Caco-2 (cell line): Measurements from ENCODE around the gene MED25. TPM values are rescaled to one million over a fixed set of nuclear protein-coding genes. Genes with fewer than 3 reads are reported as not detected.
A peak's percentile ranks its signal among the peaks of the same experiment; 100 is the strongest.

Experiments
- BruUV-seq: library from RNA; stranded (reverse); fragments of 400-500 nt; replicated peaks from 2 replicates; lab custom pipeline; 2021; lab: Mats Ljungman, UMichigan
- CTCF ChIA-PET: fragments of 300-600 bp; sonication (Branson Sonifier 250); formaldehyde crosslinking; loops from one replicate; lab custom pipeline; 2022; ENCODE audit warnings: antibody characterized with exemption; lab: Charles Lee
- POLR2A ChIA-PET: fragments of 300-600 bp; sonication (Branson Sonifier 250); formaldehyde crosslinking; loops from one replicate; lab custom pipeline; 2022; ENCODE audit warnings: antibody characterized with exemption; lab: Charles Lee
- DNase-seq, 2 experiments: peaks; one replicate each; pipeline versions ENCODE4 v3.0.0 to v3.0.0-alpha.2; 2020 to 2022
- H3K27me3 ChIP-seq: replicated peaks from 2 replicates; pipeline ENCODE4 v1.6.0; 2011; ENCODE audit warnings: low read length; ENCODE audit not compliant: control insufficient read depth, insufficient read depth
- H3K36me3 ChIP-seq: 2 replicates; pipeline ENCODE4 v1.5.1; 2011; ENCODE audit warnings: low read length; ENCODE audit not compliant: control insufficient read depth, insufficient read depth
- H3K4me1 ChIP-seq: fragments of 250-450 bp; sonication (Bioruptor Pico); 2 replicates; pipeline ENCODE4 v1.5.1; 2020; ENCODE audit warnings: mild to moderate bottlenecking
- H3K4me3 ChIP-seq: 2 replicates; pipeline ENCODE4 v1.5.1; 2011; ENCODE audit warnings: low read depth, mild to moderate bottlenecking, control low read depth, low read length
- H3K9me3 ChIP-seq: fragments of 250-450 bp; sonication (Bioruptor Pico); 2 replicates; pipeline ENCODE4 v1.5.1; 2020; ENCODE audit warnings: mild to moderate bottlenecking, moderate library complexity
- H3K27ac Mint-ChIP-seq: one replicate; pipeline ENCODE4 v1.8.0; 2022; ENCODE audit warnings: mixed read lengths; ENCODE audit not compliant: unreplicated experiment
- H3K27me3 Mint-ChIP-seq: one replicate; pipeline ENCODE4 v1.8.0; 2022; ENCODE audit warnings: mixed read lengths; ENCODE audit not compliant: insufficient read depth, unreplicated experiment
- H3K36me3 Mint-ChIP-seq: one replicate; pipeline ENCODE4 v1.8.0; 2022; ENCODE audit warnings: mild to moderate bottlenecking, mixed read lengths; ENCODE audit not compliant: insufficient read depth, unreplicated experiment
- H3K4me1 Mint-ChIP-seq: one replicate; pipeline ENCODE4 v1.8.0; 2022; ENCODE audit warnings: low read depth, mixed read lengths; ENCODE audit not compliant: unreplicated experiment
- H3K4me3 Mint-ChIP-seq: one replicate; pipeline ENCODE4 v1.8.0; 2022; ENCODE audit warnings: mild to moderate bottlenecking, moderate library complexity, mixed read lengths; ENCODE audit not compliant: unreplicated experiment
- H3K9me3 Mint-ChIP-seq: one replicate; pipeline ENCODE4 v1.8.0; 2022; ENCODE audit warnings: mixed read lengths; ENCODE audit not compliant: unreplicated experiment
- CTCF ChIP-seq, 2 experiments: fragments of 200-600 bp in 1 of 2; IDR thresholded peaks; 1 replicate in 1 of 2; 2 replicates in 1 of 2; pipeline versions ENCODE4 v1.5.1 to v1.8.0; 2011 to 2022; ENCODE audit warnings: antibody characterized with exemption in 1 of 2, control low read depth in 1 of 2, inconsistent platforms in 1 of 2, low read depth in 1 of 2, low read length in 1 of 2, mild to moderate bottlenecking in 1 of 2, moderate library complexity in 1 of 2; ENCODE audit not compliant: insufficient read depth in 1 of 2, severe bottlenecking in 1 of 2, unreplicated experiment in 1 of 2
- intact Hi-C: fragments of 100-400 bp; cut with micrococcal nuclease; formaldehyde crosslinking; loops from one replicate; pipeline ENCODE4 v1.10.0; 2022; ENCODE audit not compliant: unreplicated experiment
- total RNA-seq: library from RNA; stranded (reverse); gene quantifications from 2 replicates; pipeline ENCODE4 v1.2.3, GENCODE V29; 2022

Gene MED25
- total RNA-seq, 1 experiment from 2014 or later = 102 TPM

- H3K4me1 ChIP-seq = peaks cover 16% of the 10 kb centered on the region
- no TSS peak for BruUV-seq
- CTCF ChIA-PET = no interaction called here
Observed at GRCh38 chr19:49775742-49776370, 42.2 kb upstream of the MED25 start.

GRCh38 chr19:49776371-49776764 lies 41.7 kb upstream of the MED25 start:
- BruUV-seq = no TSS peak
- Mint-ChIP-seq H3K4me3 (no peak overlapping the region), H3K27ac (peak overlapping the region; percentile 53), H3K9me3 (no peaks in the 10 kb centered on the region), H3K4me1 (peaks cover 24% of the 10 kb centered on the region), H3K36me3 (peaks cover 47% of the 10 kb centered on the region), H3K27me3 (no peaks in the 10 kb centered on the region)
- intact Hi-C loops = no loop called here
- no peaks in the 10 kb centered on the region for H3K36me3 ChIP-seq
- no peak for TF ChIP-seq CTCF (IDR thresholded peaks at IDR 0.05; ENCODE audit: insufficient read depth in 1 of 2, low read depth in 1 of 2, low read length in 1 of 2, severe bottlenecking in 1 of 2, unreplicated experiment in 1 of 2)
- DNase-seq = no peak
- no peaks in the 10 kb centered on the region for H3K27me3 ChIP-seq
- CTCF ChIA-PET = no interaction called here
- no peak overlapping the region for H3K4me3 ChIP-seq
- H3K9me3 ChIP-seq = no peaks in the 10 kb centered on the region
- POLR2A ChIA-PET = no interaction called here
- H3K4me1 ChIP-seq = peaks cover 16% of the 10 kb centered on the region

More at GRCh38 chr19:49775742-49776370, 42.2 kb upstream of the MED25 start:
- Histone ChIP-seq H3K4me3 (no peak overlapping the region), H3K9me3 (no peaks in the 10 kb centered on the region), H3K36me3 (no peaks in the 10 kb centered on the region), H3K27me3 (no peaks in the 10 kb centered on the region)
- intact Hi-C loops = no loop called here
- Mint-ChIP-seq H3K36me3 (peaks cover 42% of the 10 kb centered on the region), H3K9me3 (no peaks in the 10 kb centered on the region), H3K4me1 (peaks cover 18% of the 10 kb centered on the region), H3K27me3 (no peaks in the 10 kb centered on the region), H3K4me3 (no peak overlapping the region), H3K27ac (peak overlapping the region; percentile 53)
- no peak for TF ChIP-seq CTCF (IDR thresholded peaks at IDR 0.05; ENCODE audit: insufficient read depth in 1 of 2, low read depth in 1 of 2, low read length in 1 of 2, severe bottlenecking in 1 of 2, unreplicated experiment in 1 of 2)
- no peak for DNase-seq
- POLR2A ChIA-PET = no interaction called here

GRCh38 chr19:49779731-49780555 lies 38.1 kb upstream of the MED25 start:
- no peak overlapping the region for H3K4me3 ChIP-seq
- POLR2A ChIA-PET = no interaction called here
- H3K27me3 ChIP-seq = no peaks in the 10 kb centered on the region
- Mint-ChIP-seq H3K27me3 (no peaks in the 10 kb centered on the region), H3K36me3 (peaks cover 49% of the 10 kb centered on the region), H3K9me3 (no peaks in the 10 kb centered on the region), H3K27ac (peak overlapping the region; percentile 43), H3K4me1 (peaks cover 16% of the 10 kb centered on the region), H3K4me3 (no peak overlapping the region)
- BruUV-seq = no TSS peak
- no peak for DNase-seq
- CTCF ChIA-PET = no interaction called here
- peaks cover 2% of the 10 kb centered on the region; the same call in 1 of the 2 replicates for H3K36me3 ChIP-seq
- no peak for TF ChIP-seq CTCF (IDR thresholded peaks at IDR 0.05; ENCODE audit: insufficient read depth in 1 of 2, low read depth in 1 of 2, low read length in 1 of 2, severe bottlenecking in 1 of 2, unreplicated experiment in 1 of 2)
- no peaks in the 10 kb centered on the region for H3K4me1 ChIP-seq
- H3K9me3 ChIP-seq = no peaks in the 10 kb centered on the region
- intact Hi-C loops = no loop called here
